Measurements from ENCODE around the gene MAN1C1. TPM values are rescaled to one million over a fixed set of nuclear protein-coding genes. Genes with fewer than 3 reads are reported as not detected.
"Not testable (repeated sequence)": the region's sequence is repeated elsewhere in the genome, so short reads cannot be mapped to it uniquely, and the experiment has no call there.

Gene MAN1C1
- total and polyA plus RNA-seq, 8 donors: 2.1 to 9.2 (median 4.0) TPM

GRCh38 chr1:25590096-25590824 lies 26.3 kb upstream of the MAN1C1 start:
- FAIRE-seq (no peak), ATAC-seq (peak; percentile 35 to 89 (median 74)), DNase-seq (no peak)
- Histone ChIP-seq H3K27me3 (no peaks in the 10 kb centered on the region), H3K4me3 (no peak overlapping the region), H3K9me3 (no peaks in the 10 kb centered on the region), H3K36me3 (no peaks in the 10 kb centered on the region), H3K27ac (peak overlapping the region in 2 of 4 donors; percentile 1 to 51), H3K4me1 (peaks cover 0 to 8% (median 4%) of the 10 kb centered on the region in 3 donors)
- WGBS, 2 donors: 48 to 54% methylated on average over 8 of the region's 8 CpGs
- no peak for TF ChIP-seq CTCF (IDR thresholded peaks at IDR 0.05)
- intact Hi-C loops (cut with DNase I): no loop called here

GRCh38 chr1:25593861-25594260 lies 22.7 kb upstream of the MAN1C1 start:
- no peaks in the 10 kb centered on the region for H3K27me3 ChIP-seq
- 71 to 78% methylated on average over 2 of the region's 2 CpGs for WGBS, 2 donors
- no peak for TF ChIP-seq CTCF (IDR thresholded peaks at IDR 0.05)
- DNase-seq (no peak), FAIRE-seq (no peak), ATAC-seq (no peak)
- no peak overlapping the region for H3K4me3 ChIP-seq
- intact Hi-C loops (cut with DNase I): no loop called here
- no peaks in the 10 kb centered on the region for H3K9me3 ChIP-seq
- H3K27ac ChIP-seq: no peak overlapping the region
- H3K4me1 ChIP-seq: peaks cover 0 to 8% (median 4%) of the 10 kb centered on the region in 3 donors
- no peaks in the 10 kb centered on the region for H3K36me3 ChIP-seq

GRCh38 chr1:25594971-25595370 lies 21.6 kb upstream of the MAN1C1 start:
- no peak for TF ChIP-seq CTCF (IDR thresholded peaks at IDR 0.05)
- Histone ChIP-seq H3K27me3 (no peaks in the 10 kb centered on the region), H3K36me3 (no peaks in the 10 kb centered on the region), H3K9me3 (no peaks in the 10 kb centered on the region), H3K4me1 (peaks cover 0 to 8% (median 4%) of the 10 kb centered on the region in 3 donors), H3K4me3 (no peak overlapping the region), H3K27ac (no peak overlapping the region)
- WGBS, 2 donors: 58 to 87% methylated on average over 2 of the region's 2 CpGs
- intact Hi-C loops (cut with DNase I): no loop called here
- no peak for FAIRE-seq
- ATAC-seq: no peak
- no peak for DNase-seq

- not testable (repeated sequence) for H3K27ac ChIP-seq
Observed at GRCh38 chr1:25596641-25597040, 19.9 kb upstream of the MAN1C1 start.

GRCh38 chr1:25598879-25599278 lies 17.7 kb upstream of the MAN1C1 start:
- WGBS, 2 donors: 94 to 100% methylated on average over 1 of the region's 1 CpG
- no peak for FAIRE-seq
- Histone ChIP-seq H3K4me3 (no peak overlapping the region), H3K36me3 (no peaks in the 10 kb centered on the region), H3K27me3 (no peaks in the 10 kb centered on the region), H3K9me3 (no peaks in the 10 kb centered on the region), H3K4me1 (peaks cover 0 to 5% (median 0%) of the 10 kb centered on the region in 3 donors), H3K27ac (no peak overlapping the region)
- intact Hi-C loops (cut with DNase I): no loop called here
- ATAC-seq: no peak
- no peak for TF ChIP-seq CTCF (IDR thresholded peaks at IDR 0.05)
- no peak for DNase-seq

More at GRCh38 chr1:25596641-25597040, 19.9 kb upstream of the MAN1C1 start:
- H3K27me3 ChIP-seq; H3K4me3 ChIP-seq; intact Hi-C loops (cut with DNase I); H3K9me3 ChIP-seq; FAIRE-seq; ATAC-seq; DNase-seq; H3K4me1 ChIP-seq; H3K36me3 ChIP-seq: not testable (repeated sequence)
- 95 to 98% methylated on average over 5 of the region's 5 CpGs for WGBS, 2 donors

All from pancreas (tissue), 10 donors.